ENCODE measurements around the gene ZNF22. TPM values are rescaled to one million over a fixed set of nuclear protein-coding genes. Genes with fewer than 3 reads are reported as not detected.

Gene ZNF22
- total and polyA plus RNA-seq, 2 of the 4 experiments (the other 2 are of a cell fraction) = 10.6 to 12.4 TPM

- no peak for TF ChIP-seq ELK1 (IDR thresholded peaks at IDR 0.05; ENCODE audit: borderline replicate concordance, low read depth, low read length)
These were observed 38.6 kb upstream of the ZNF22 start (continued) for GRCh38 chr10:44961931-44962750.

Measured in IMR-90 (cell line).